Prostate gland (tissue), 2 donors: ENCODE results near the gene PCBD2. TPM values are rescaled to one million over a fixed set of nuclear protein-coding genes. Genes with fewer than 3 reads are reported as not detected.

Source experiments
- DNase-seq: peaks from one replicate; pipeline ENCODE4 v3.0.0-alpha.2; 2019; ENCODE audit warnings: low spot score
- H3K27ac ChIP-seq, 2 donors: fragments of 200-600 bp; sonication (generic); 2 replicates each; pipeline ENCODE4 v1.5.1; 2017 to 2019
- H3K27me3 ChIP-seq: fragments of 200-600 bp; sonication (generic); replicated peaks from 2 replicates; pipeline ENCODE4 v1.5.1; 2019; ENCODE audit not compliant: insufficient read depth
- H3K36me3 ChIP-seq, 2 donors: fragments of 200-600 bp; sonication (generic); 1 replicate in 1 of 2; 2 replicates in 1 of 2; pipeline versions ENCODE4 v1.5.1 to v1.8.1; 2017 to 2019
- H3K4me1 ChIP-seq: fragments of 200-600 bp; sonication (generic); replicated peaks from 2 replicates; pipeline ENCODE4 v1.5.1; 2019
- H3K4me3 ChIP-seq, 2 donors: fragments of 200-600 bp; sonication (generic); 2 replicates each; pipeline ENCODE4 v1.5.1; 2017 to 2019
- H3K9me3 ChIP-seq: fragments of 200-600 bp; sonication (generic); 2 replicates; pipeline ENCODE4 v1.5.1; 2017
- CTCF ChIP-seq, 4 experiments: fragments of 200-600 bp in 2 of 4; fragments of 450-650 bp in 2 of 4; sonication (generic) in 2 of 4; IDR thresholded peaks; 1 replicate in 3 of 4; 2 replicates in 1 of 4; pipeline ENCODE4 v1.5.1; 2016 to 2019; ENCODE audit warnings: antibody characterized with exemption in 4 of 4, mild to moderate bottlenecking in 2 of 4, moderate library complexity in 2 of 4
- POLR2A ChIP-seq: fragments of 450-650 bp; IDR thresholded peaks from one replicate; pipeline ENCODE4 v1.6.1; 2016; ENCODE audit warnings: antibody characterized with exemption, mild to moderate bottlenecking
- POLR2AphosphoS5 ChIP-seq: sonication (generic); formaldehyde crosslinking; IDR thresholded peaks from one replicate; pipeline ENCODE4 v1.6.1; 2017; ENCODE audit warnings: antibody characterized with exemption
- WGBS: methylation state at CpG from one replicate; pipeline ENCODE4 v1.1.5; 2018; 5-methylcytosine and 5-hydroxymethylcytosine counted together
- intact Hi-C: fragments of 100-400 bp; cut with DNase I; formaldehyde crosslinking; loops from one replicate; pipeline ENCODE4 v1.14.2; 2022
- total RNA-seq, 2 donors: library from RNA; depleted of rRNA; stranded (reverse); fragments of >200 nt; gene quantifications; one replicate each; pipeline ENCODE4 v1.1.0, GENCODE V29; 2016

PCBD2 gene
- total RNA-seq, 2 donors from 2014 or later: 7.4 to 9.4 TPM

DNA sequence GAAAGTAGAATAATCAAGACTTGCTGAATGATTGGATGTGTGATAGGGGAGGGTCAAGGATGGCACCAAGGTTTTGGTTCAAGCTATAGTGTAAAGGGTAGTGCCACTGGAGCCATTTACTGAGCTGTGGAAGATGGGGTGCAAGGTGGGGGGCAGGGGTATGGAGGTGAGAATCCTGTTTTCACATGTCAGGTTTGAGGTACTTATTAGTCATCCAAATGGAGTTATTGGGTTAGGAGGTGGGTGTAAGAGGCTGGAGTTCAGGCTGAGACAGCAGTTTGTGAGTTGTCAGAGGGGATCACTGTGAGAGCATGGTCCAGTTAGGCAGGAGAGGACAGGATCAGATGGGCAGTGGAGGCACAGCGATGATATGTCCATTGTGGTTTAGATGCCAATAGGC lies 8.9 kb downstream of the PCBD2 start:
- H3K9me3 ChIP-seq: no peaks in the 10 kb centered on the region
- no peak for DNase-seq
- H3K4me1 ChIP-seq: no peaks in the 10 kb centered on the region
- H3K36me3 ChIP-seq: no peaks in the 10 kb centered on the region
- H3K27ac ChIP-seq: no peak overlapping the region
- TF ChIP-seq POLR2AphosphoS5: no peak
- no peak overlapping the region for H3K4me3 ChIP-seq
- no peaks in the 10 kb centered on the region for H3K27me3 ChIP-seq
- 93% methylated on average over 1 of the region's 1 CpG for WGBS
- intact Hi-C loops: no loop called here

DNA sequence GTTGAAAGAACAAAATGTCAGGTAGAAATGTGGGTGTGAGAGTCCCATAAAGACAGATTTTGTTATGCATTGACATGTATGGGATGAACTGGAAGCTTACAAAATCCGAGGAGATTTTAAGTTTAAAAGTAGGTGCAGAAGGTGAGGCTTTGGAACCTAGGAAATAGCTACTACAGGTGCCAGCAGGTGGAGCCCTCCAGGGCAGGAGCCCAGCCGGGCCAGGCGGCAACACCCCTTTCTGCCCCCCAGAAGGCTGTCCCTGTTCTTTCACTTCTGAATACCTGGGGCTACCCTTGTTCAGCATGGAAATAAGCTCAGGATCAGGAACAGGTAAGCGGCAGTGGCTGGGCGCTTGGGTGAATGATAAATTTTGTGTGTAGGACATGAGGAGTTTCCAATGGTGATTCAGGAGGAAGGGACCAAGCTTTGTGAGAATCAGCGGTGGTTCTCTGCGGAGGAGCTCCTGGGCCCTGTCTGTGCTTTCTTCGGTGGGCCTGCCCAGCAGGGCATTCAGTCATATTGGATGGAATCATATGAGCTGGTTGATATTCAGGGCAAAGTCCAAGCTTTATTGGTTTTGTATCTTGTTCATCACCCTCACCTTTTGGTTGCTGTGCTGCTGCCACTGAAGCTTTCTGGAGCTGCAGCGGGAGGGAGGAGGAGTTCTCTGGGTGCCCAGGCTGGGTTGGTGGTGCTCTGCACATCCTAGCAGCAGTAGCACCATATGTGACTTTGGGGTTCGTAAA lies 12.3 kb downstream of the PCBD2 start:
- WGBS: 84% methylated on average over 10 of the region's 10 CpGs
- intact Hi-C loops: loop anchor here (5.0 kb wide), 1 partner anchor 415 kb away; no protein-coding TSS in a partner anchor
- no peak overlapping the region for H3K4me3 ChIP-seq
- H3K4me1 ChIP-seq: no peaks in the 10 kb centered on the region
- H3K36me3 ChIP-seq: no peaks in the 10 kb centered on the region
- no peaks in the 10 kb centered on the region for H3K27me3 ChIP-seq
- H3K9me3 ChIP-seq: no peaks in the 10 kb centered on the region
- DNase-seq: no peak
- TF ChIP-seq CTCF (IDR thresholded peaks at IDR 0.05) (peak in 2 of 4 experiments; percentile 34 to 39), POLR2A (no peak)
- no peak overlapping the region for H3K27ac ChIP-seq

GRCh38 chr5:134918861-134919260 lies 13.9 kb downstream of the PCBD2 start:
- Histone ChIP-seq H3K9me3 (no peaks in the 10 kb centered on the region), H3K27ac (no peak overlapping the region), H3K4me1 (no peaks in the 10 kb centered on the region), H3K27me3 (no peaks in the 10 kb centered on the region), H3K36me3 (no peaks in the 10 kb centered on the region), H3K4me3 (no peak overlapping the region)
- 82% methylated on average over 3 of the region's 3 CpGs for WGBS
- intact Hi-C loops: loop anchor here (5.0 kb wide), 1 partner anchor 413 kb away; no protein-coding TSS in a partner anchor
- TF ChIP-seq POLR2AphosphoS5: no peak
- TF ChIP-seq POLR2A: no peak
- no peak for TF ChIP-seq CTCF (IDR thresholded peaks at IDR 0.05)
- DNase-seq: no peak

DNA sequence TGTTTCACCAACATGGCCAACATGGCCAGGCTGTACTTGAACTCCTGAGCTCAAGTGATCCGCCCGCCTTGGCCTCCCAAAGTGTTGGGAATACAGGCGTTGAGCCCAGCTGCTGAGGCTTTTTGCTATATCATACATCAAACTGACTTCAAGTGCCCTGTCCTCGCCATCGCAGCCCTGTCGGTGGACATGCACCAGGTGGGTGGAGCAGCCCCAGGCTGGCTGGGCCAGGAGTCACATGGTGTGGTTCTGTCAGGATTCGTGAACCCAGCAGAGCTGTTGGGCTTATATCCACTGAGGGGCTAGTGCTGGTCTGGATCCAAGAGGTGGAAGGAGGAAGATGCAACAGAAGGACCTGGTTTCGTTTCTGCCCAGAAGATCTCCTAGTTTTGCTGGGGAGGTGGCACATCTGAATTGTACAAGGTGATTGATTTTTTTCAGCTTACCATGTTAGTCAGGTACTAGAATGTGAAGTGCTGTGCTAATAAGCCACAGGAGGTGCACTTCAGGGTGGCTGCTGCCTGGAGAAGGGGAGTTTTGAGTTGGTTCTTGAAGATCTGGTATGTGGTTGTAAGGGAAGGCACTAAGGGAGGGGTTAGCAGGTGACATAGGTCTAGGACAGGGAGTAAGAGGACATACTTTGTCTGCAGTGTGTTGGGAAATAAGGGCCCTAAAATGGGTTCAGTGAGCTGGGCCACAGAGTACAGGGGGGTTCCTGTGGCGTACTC lies 16.1 kb downstream of the PCBD2 start:
- Histone ChIP-seq H3K27me3 (no peaks in the 10 kb centered on the region), H3K4me1 (no peaks in the 10 kb centered on the region), H3K4me3 (no peak overlapping the region), H3K9me3 (no peaks in the 10 kb centered on the region), H3K36me3 (no peaks in the 10 kb centered on the region), H3K27ac (no peak overlapping the region)
- intact Hi-C loops: no loop called here
- TF ChIP-seq POLR2AphosphoS5 (no peak), CTCF (IDR thresholded peaks at IDR 0.05) (no peak), POLR2A (no peak)
- no peak for DNase-seq
- 96% methylated on average over 9 of the region's 9 CpGs for WGBS

- Histone ChIP-seq H3K36me3 (no peaks in the 10 kb centered on the region), H3K4me1 (no peaks in the 10 kb centered on the region), H3K27ac (no peak overlapping the region), H3K9me3 (no peaks in the 10 kb centered on the region), H3K27me3 (no peaks in the 10 kb centered on the region), H3K4me3 (no peak overlapping the region)
- WGBS: 100% methylated on average over 3 of the region's 3 CpGs
- TF ChIP-seq POLR2A (no peak), CTCF (IDR thresholded peaks at IDR 0.05) (no peak), POLR2AphosphoS5 (no peak)
- no peak for DNase-seq
- intact Hi-C loops: no loop called here
Observed at GRCh38 chr5:134932508-134932907, 27.6 kb downstream of the PCBD2 start.
